Stimulated activated CD4-positive, alpha-beta T cell treated with anti-CD3 and anti-CD28 coated beads, Interleukin-2, amount 100 ng/mL, for 48 hours (primary cell): ENCODE results near the gene SLC5A4.
"Not testable (repeated sequence)": the region's sequence is repeated elsewhere in the genome, so short reads cannot be mapped to it uniquely, and the experiment has no call there.

Experiments
- DNase-seq, 2 donors: peaks; one replicate each; pipeline ENCODE4 v3.0.0-alpha.2; 2020

Gene SLC5A4

DNA sequence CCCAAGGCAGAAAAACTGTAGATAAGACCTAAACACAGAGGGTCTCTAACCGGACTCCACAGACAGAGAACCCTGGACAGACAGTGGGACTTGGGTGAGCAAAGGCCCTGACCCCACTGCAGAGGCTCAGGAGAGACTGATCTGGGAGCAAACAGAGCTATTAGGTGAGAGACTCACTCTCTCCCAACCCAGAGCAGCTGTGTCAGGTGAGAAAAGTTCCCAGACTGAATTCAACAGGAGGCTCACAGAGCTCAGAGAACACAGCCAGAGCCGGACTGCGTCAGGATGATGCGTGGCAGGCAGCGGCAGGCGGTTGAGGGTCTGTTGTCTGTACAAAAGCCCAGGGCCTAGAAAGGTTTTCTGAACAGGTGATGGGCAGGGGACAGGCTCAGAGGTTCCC is 55.8 kb downstream of the SLC5A4 start:
- no peak for DNase-seq

GRCh38 chr22:32197553-32198226 is 57.5 kb downstream of the SLC5A4 start:
- DNase-seq = not testable (repeated sequence)

- not testable (repeated sequence) for DNase-seq
Measured at GRCh38 chr22:32195900-32196299, 59.2 kb downstream of the SLC5A4 start.

- DNase-seq = not testable (repeated sequence)
Measured at GRCh38 chr22:32193346-32193745, 61.8 kb downstream of the SLC5A4 start.

GRCh38 chr22:32191021-32191420 is 64.1 kb downstream of the SLC5A4 start:
- DNase-seq = not testable (repeated sequence)

- no peak for DNase-seq
Measured at GRCh38 chr22:32185821-32186220, 69.3 kb downstream of the SLC5A4 start.

DNA sequence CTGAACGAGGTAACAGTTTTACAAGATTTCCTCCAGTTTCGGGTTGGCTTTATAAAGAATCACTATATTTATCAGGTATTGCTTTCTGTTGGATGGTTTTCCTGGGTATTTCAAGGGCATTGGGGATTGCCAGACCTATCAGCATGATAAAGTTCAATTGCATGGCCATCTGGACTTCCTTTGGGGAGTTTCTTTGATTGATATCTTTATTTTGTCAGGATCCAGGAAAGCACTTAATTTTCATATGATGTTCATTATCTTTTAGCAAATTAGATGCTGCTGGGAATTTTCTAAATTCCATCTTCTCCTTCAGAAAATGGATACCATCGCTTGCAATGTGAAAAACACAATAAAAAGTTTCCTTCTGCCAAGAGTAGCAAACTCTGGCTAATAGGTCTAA is 71.5 kb downstream of the SLC5A4 start:
- no peak for DNase-seq

- DNase-seq = no peak
Measured at GRCh38 chr22:32181043-32181442, 74.1 kb downstream of the SLC5A4 start.

DNA sequence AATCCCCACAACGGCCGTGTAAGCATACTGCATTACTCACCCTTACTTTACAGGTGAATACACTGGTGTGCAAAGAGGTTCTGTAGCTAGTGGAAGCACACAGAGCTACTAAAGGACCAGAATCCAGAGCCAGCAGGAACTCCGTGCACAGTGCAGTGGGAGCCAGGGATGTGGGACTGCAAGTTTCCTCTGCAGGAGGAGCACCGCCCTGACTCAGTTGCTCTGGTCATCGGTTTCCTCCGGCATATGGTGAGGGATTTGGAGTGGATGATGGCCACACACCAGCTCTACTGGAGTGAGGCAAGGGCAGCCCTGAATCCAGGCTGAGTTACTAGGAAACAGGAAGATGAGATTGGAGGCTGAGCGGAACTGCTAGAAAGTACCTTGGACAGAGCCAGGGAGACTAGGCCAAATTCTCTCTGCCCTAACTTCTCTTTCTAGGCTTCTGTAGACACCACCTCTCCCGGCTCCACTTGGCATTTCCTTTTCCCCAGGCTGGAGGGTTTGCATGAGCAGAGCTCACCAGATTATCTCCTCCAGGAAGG is 77.9 kb downstream of the SLC5A4 start:
- no peak for DNase-seq

- DNase-seq = peak in 1 of 2 donors; percentile 3
Measured at GRCh38 chr22:32175683-32176644, 79.2 kb downstream of the SLC5A4 start.

- no peak for DNase-seq
Measured at GRCh38 chr22:32175115-32175514, 80.0 kb downstream of the SLC5A4 start.
